DOHH2 (cell line): ENCODE measurements around the gene MCF2L.

ENCODE experiments used
- EZH2phosphoT487 ChIP-seq: fragments of 200-600 bp; sonication (generic); IDR thresholded peaks from 2 replicates; pipeline ENCODE4 v1.6.1; 2017; ENCODE audit warnings: borderline replicate concordance, mild to moderate bottlenecking, antibody characterized with exemption, low read length, moderate library complexity, mixed read lengths
- TF ChIP-seq, protein P1 (sequence below): fragments of 200-600 bp; sonication (generic); IDR thresholded peaks from one replicate; pipeline ENCODE4 v1.5.1; 2014; ENCODE audit warnings: antibody characterized with exemption, mild to moderate bottlenecking, low read depth, low read length; ENCODE audit not compliant: poor library complexity, severe bottlenecking

DNA sequence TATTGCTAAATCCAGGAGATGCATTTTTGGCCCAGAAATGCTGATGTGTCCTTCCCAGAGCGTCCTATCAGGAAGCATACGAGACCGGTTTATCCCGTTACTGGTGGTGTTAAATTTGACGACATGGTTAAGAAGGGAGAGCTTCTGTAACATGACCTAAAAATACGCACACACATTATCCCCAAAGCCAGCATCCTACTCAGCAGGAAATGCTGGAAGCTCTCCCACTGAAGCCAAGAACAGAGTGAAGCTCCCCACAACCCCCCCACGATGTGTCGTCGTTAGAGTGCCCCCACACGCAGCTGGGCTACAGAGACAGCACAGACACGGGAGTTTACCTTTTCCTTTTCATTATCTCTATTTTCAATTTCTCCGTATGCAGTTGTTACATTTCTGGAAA lies 45.1 kb upstream of the MCF2L start:
- TF ChIP-seq, protein P1, sequence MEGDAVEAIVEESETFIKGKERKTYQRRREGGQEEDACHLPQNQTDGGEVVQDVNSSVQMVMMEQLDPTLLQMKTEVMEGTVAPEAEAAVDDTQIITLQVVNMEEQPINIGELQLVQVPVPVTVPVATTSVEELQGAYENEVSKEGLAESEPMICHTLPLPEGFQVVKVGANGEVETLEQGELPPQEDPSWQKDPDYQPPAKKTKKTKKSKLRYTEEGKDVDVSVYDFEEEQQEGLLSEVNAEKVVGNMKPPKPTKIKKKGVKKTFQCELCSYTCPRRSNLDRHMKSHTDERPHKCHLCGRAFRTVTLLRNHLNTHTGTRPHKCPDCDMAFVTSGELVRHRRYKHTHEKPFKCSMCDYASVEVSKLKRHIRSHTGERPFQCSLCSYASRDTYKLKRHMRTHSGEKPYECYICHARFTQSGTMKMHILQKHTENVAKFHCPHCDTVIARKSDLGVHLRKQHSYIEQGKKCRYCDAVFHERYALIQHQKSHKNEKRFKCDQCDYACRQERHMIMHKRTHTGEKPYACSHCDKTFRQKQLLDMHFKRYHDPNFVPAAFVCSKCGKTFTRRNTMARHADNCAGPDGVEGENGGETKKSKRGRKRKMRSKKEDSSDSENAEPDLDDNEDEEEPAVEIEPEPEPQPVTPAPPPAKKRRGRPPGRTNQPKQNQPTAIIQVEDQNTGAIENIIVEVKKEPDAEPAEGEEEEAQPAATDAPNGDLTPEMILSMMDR: no peak
- no peak for TF ChIP-seq EZH2phosphoT487
